ENCODE data around the gene ULK2.
"Not testable (repeated sequence)": the region's sequence is repeated elsewhere in the genome, so short reads cannot be mapped to it uniquely, and the experiment has no call there.

The ULK2 gene

GRCh38 chr17:19900809-19901208, 33.1 kb upstream of the ULK2 start:
- FAIRE-seq (no peak), DNase-seq (ENCODE audit: insufficient read length, low spot score) (no peak)
- no peak for TF ChIP-seq CTCF (IDR thresholded peaks at IDR 0.05; ENCODE audit: insufficient read depth, missing control alignments)

GRCh38 chr17:19897903-19898302, 30.2 kb upstream of the ULK2 start:
- no peak for FAIRE-seq
- no peak for TF ChIP-seq CTCF (IDR thresholded peaks at IDR 0.05; ENCODE audit: insufficient read depth, missing control alignments)
- no peak for DNase-seq (ENCODE audit: insufficient read length, low spot score)

- DNase-seq (ENCODE audit: insufficient read length, low spot score) (no peak), FAIRE-seq (no peak)
- TF ChIP-seq CTCF (IDR thresholded peaks at IDR 0.05; ENCODE audit: insufficient read depth, missing control alignments) = no peak
Observed at GRCh38 chr17:19897090-19897837, 29.5 kb upstream of the ULK2 start.

GRCh38 chr17:19896679-19897078, 28.9 kb upstream of the ULK2 start:
- no peak for FAIRE-seq
- no peak for DNase-seq (ENCODE audit: insufficient read length, low spot score)
- no peak for TF ChIP-seq CTCF (IDR thresholded peaks at IDR 0.05; ENCODE audit: insufficient read depth, missing control alignments)

GRCh38 chr17:19890554-19890953, 22.8 kb upstream of the ULK2 start:
- DNase-seq (ENCODE audit: insufficient read length, low spot score); FAIRE-seq: not testable (repeated sequence)

- FAIRE-seq; DNase-seq (ENCODE audit: insufficient read length, low spot score): not testable (repeated sequence)
Observed at GRCh38 chr17:19890001-19890400, 22.3 kb upstream of the ULK2 start.

- no peak for TF ChIP-seq CTCF (IDR thresholded peaks at IDR 0.05; ENCODE audit: insufficient read depth, missing control alignments)
- DNase-seq (ENCODE audit: insufficient read length, low spot score) = no peak
- no peak for FAIRE-seq
Observed at GRCh38 chr17:19886116-19886515, 18.4 kb upstream of the ULK2 start.

GRCh38 chr17:19883537-19884215, 15.9 kb upstream of the ULK2 start:
- FAIRE-seq = no peak
- no peak for TF ChIP-seq CTCF (IDR thresholded peaks at IDR 0.05; ENCODE audit: insufficient read depth, missing control alignments)

More at GRCh38 chr17:19883537-19884215, 15.9 kb upstream of the ULK2 start:
- no peak for DNase-seq (ENCODE audit: insufficient read length, low spot score)
